ENCODE data around the gene NNMT. TPM values are rescaled to one million over a fixed set of nuclear protein-coding genes. Genes with fewer than 3 reads are reported as not detected.

NNMT gene
- total RNA-seq, 2 donors from 2014 or later = 59.3 to 63.2 TPM

DNA sequence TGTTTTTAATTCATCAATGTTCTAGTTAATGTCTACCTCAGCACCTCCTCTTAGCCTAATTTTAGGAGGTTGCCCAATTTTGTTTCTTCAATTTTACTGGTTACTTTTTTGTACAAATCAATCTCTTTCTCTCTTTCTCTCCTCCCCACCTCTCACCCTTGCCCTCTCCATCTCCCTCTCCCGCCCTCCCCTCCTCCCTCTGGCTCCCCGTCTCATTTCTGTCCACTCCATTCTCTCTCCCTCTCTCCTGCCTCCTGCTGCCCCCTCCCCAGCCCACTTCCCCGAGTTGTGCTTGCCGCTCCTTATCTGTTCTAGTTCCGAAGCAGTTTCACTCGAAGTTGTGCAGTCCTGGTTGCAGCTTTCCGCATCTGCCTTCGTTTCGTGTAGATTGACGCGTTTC is 40.9 kb upstream of the NNMT start:
- 90% methylated on average over 11 of the region's 11 CpGs for WGBS
- peaks cover 0 to 8% of the 10 kb centered on the region in 2 donors for H3K36me3 ChIP-seq
- DNase-seq (ENCODE audit: low spot score) = no peak
- peaks cover 20% of the 10 kb centered on the region for H3K4me1 ChIP-seq (replicated peaks)
- no peaks in the 10 kb centered on the region for H3K9me3 ChIP-seq
- H3K27ac ChIP-seq = peak overlapping the region in 1 of 2 donors; percentile 18
- intact Hi-C loops (cut with DNase I) = no loop called here
- H3K4me3 ChIP-seq = no peak overlapping the region
- TF ChIP-seq, protein P1, sequence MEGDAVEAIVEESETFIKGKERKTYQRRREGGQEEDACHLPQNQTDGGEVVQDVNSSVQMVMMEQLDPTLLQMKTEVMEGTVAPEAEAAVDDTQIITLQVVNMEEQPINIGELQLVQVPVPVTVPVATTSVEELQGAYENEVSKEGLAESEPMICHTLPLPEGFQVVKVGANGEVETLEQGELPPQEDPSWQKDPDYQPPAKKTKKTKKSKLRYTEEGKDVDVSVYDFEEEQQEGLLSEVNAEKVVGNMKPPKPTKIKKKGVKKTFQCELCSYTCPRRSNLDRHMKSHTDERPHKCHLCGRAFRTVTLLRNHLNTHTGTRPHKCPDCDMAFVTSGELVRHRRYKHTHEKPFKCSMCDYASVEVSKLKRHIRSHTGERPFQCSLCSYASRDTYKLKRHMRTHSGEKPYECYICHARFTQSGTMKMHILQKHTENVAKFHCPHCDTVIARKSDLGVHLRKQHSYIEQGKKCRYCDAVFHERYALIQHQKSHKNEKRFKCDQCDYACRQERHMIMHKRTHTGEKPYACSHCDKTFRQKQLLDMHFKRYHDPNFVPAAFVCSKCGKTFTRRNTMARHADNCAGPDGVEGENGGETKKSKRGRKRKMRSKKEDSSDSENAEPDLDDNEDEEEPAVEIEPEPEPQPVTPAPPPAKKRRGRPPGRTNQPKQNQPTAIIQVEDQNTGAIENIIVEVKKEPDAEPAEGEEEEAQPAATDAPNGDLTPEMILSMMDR (IDR thresholded peaks at IDR 0.05) = no peak
- TF ChIP-seq POLR2AphosphoS5 (IDR thresholded peaks at IDR 0.05) (no peak), POLR2A (IDR thresholded peaks at IDR 0.05) (no peak)
- H3K27me3 ChIP-seq (replicated peaks; ENCODE audit: insufficient read depth) = no peaks in the 10 kb centered on the region

DNA sequence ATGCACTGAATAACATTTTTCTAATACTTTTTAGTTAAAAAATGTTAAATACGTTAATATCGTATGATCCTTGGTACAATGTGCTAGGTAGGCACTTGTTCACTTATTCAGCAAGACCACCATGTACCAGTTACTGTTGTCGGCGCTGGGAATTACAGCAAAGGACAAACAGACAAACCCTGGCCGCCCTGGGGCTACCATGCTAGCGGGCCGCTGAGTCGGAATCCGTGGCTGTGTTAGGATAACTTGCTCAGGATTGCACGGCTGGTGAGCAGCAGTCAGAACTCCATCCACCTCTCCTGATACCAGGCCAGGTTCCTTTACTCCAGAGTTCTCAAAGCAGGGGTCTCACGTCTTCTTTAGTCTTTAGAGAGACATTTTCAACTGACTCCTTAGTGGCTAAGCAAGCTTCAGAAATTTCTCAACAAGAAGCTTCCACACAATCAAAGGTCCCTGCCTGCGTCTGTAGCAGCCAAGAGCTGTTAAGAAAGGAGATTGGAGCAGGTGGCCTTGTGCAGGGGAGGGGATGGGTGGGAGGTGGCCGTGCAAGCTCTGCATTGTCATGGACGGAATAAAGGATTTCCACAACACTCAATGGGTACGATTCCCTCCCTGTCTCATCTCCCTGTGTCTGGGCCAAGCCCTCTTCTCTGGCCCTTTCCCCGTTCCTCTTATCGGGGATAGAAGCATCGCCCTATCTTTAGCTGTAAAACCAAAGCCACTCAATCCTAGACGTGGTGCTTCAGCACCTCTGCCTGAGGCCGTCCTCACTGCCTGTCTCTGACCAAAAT is 39.8 kb upstream of the NNMT start:
- Histone ChIP-seq H3K4me3 (no peak overlapping the region), H3K4me1 (replicated peaks) (peaks cover 23% of the 10 kb centered on the region), H3K9me3 (no peaks in the 10 kb centered on the region), H3K27me3 (replicated peaks; ENCODE audit: insufficient read depth) (no peaks in the 10 kb centered on the region), H3K36me3 (no peaks in the 10 kb centered on the region), H3K27ac (peak overlapping the region; percentile 81 to 86)
- WGBS = 86% methylated on average over 20 of the region's 20 CpGs
- TF ChIP-seq POLR2AphosphoS5 (IDR thresholded peaks at IDR 0.05) (no peak), POLR2A (IDR thresholded peaks at IDR 0.05) (no peak)
- TF ChIP-seq, protein P1 (IDR thresholded peaks at IDR 0.05) = no peak
- no peak for DNase-seq (ENCODE audit: low spot score)
- intact Hi-C loops (cut with DNase I) = no loop called here

DNA sequence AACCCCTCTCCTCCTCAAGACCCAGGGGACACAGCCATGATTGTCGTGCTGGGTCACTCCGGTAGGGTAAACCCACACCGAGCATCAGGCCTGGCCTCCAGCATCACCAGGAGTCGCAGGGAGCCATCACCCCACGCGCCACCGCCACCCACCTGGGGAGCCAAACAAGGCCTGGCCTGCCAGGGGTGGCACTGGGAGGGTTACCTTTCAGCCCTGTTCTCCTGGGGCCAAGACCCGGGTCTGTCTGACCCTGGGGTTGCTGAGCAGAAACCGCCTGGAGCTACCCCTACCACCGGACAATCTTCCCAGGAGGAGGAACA is 39.3 kb upstream of the NNMT start:
- 88% methylated on average over 10 of the region's 10 CpGs for WGBS
- Histone ChIP-seq H3K9me3 (no peaks in the 10 kb centered on the region), H3K27ac (peak overlapping the region; percentile 81 to 86), H3K4me3 (no peak overlapping the region), H3K4me1 (replicated peaks) (peaks cover 21% of the 10 kb centered on the region), H3K36me3 (no peaks in the 10 kb centered on the region), H3K27me3 (replicated peaks; ENCODE audit: insufficient read depth) (no peaks in the 10 kb centered on the region)
- intact Hi-C loops (cut with DNase I) = no loop called here
- TF ChIP-seq POLR2AphosphoS5 (IDR thresholded peaks at IDR 0.05) = no peak
- no peak for TF ChIP-seq POLR2A (IDR thresholded peaks at IDR 0.05)
- TF ChIP-seq, protein P1 (IDR thresholded peaks at IDR 0.05) = no peak
- DNase-seq (ENCODE audit: low spot score) = no peak

DNA sequence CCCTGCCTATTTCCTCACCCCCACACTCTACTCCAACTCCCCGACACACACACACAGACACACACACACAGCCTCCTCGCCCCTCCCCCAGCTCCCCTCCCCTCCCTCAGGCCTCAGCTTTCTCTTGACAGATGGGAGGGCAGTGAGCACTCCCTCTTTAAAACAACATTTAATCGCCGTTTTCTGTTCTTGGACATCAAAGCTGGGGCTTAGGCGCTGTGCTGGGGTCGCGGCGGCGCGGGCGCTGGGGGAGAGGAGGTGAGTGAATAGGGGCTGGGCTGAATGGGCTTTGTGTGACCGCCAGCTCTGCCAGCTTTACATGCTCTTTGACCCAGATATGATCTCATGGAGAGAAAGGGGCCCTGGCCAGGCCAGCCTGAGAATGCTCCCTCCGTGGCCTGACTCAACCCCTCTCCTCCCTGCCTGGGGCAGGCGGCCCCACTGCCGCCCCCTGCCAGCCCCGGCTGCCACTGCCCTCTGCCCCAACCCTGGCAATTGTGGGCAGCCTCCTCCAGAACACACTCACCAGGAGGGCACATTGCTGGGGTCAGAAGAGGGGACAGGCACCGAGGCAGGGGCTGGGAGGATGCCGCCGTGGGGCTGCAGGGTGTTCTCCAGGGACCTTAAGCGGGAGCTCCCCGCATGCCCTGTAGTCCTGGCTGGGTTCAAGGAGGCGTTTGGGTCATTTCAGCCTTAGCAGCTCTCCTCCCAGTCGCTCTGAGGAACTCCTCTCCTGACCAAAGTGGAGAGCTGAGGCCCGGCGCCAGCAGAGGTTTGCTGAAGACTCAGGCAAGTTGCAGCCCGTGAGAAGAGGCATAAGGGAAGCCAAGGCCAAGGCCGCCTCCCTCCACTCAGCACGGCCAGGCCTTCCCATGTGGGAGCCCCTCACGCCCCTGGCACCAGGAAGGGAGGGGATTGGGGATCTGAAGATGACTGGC is 38.3 kb upstream of the NNMT start:
- Histone ChIP-seq H3K9me3 (no peaks in the 10 kb centered on the region), H3K36me3 (no peaks in the 10 kb centered on the region), H3K27ac (peak overlapping the region; percentile 81 to 86), H3K4me1 (replicated peaks) (peaks cover 21% of the 10 kb centered on the region), H3K27me3 (replicated peaks; ENCODE audit: insufficient read depth) (no peaks in the 10 kb centered on the region), H3K4me3 (no peak overlapping the region)
- intact Hi-C loops (cut with DNase I) = no loop called here
- TF ChIP-seq, protein P1 (IDR thresholded peaks at IDR 0.05) = peak in 1 of 4 experiments; percentile 11
- TF ChIP-seq POLR2AphosphoS5 (IDR thresholded peaks at IDR 0.05) = peak; percentile 8
- TF ChIP-seq POLR2A (IDR thresholded peaks at IDR 0.05) = no peak
- DNase-seq (ENCODE audit: low spot score) = peak; percentile 70
- WGBS = 38% methylated on average over 29 of the region's 29 CpGs

Measured in prostate gland (tissue), 2 donors.